ENCODE data around the gene GTF2B.
A peak's percentile ranks its signal among the peaks of the same experiment; 100 is the strongest.
"Not testable (repeated sequence)": the region's sequence is repeated elsewhere in the genome, so short reads cannot be mapped to it uniquely, and the experiment has no call there.

Gene GTF2B

GRCh38 chr1:88911161-88911560 lies 19.8 kb upstream of the GTF2B start:
- H3K27me3 Mint-ChIP-seq, result no peaks in the 10 kb centered on the region
- ATAC-seq (replicated peaks; ENCODE audit: extremely low read depth, poor library complexity, severe bottlenecking), result no peak
- no peak for DNase-seq (ENCODE audit: low spot score in 2 of 2)
- H3K4me1 Mint-ChIP-seq, result no peaks in the 10 kb centered on the region
- no peak overlapping the region for H3K4me3 Mint-ChIP-seq
- no peak overlapping the region for H3K27ac Mint-ChIP-seq (ENCODE audit: low read depth)
- peaks cover 9% of the 10 kb centered on the region for H3K9me3 Mint-ChIP-seq
- no peaks in the 10 kb centered on the region for H3K36me3 Mint-ChIP-seq (ENCODE audit: insufficient read depth)

- Mint-ChIP-seq H3K4me3 (no peak overlapping the region), H3K4me1 (no peaks in the 10 kb centered on the region), H3K9me3 (peaks cover 3% of the 10 kb centered on the region), H3K36me3 (ENCODE audit: insufficient read depth) (no peaks in the 10 kb centered on the region), H3K27me3 (no peaks in the 10 kb centered on the region), H3K27ac (ENCODE audit: low read depth) (no peak overlapping the region)
- DNase-seq (ENCODE audit: low spot score in 2 of 2) (no peak), ATAC-seq (replicated peaks; ENCODE audit: extremely low read depth, poor library complexity, severe bottlenecking) (no peak)
These were observed 19.0 kb upstream of the GTF2B start for GRCh38 chr1:88910401-88910800.

- no peaks in the 10 kb centered on the region for H3K36me3 Mint-ChIP-seq (ENCODE audit: insufficient read depth)
- H3K27ac Mint-ChIP-seq (ENCODE audit: low read depth), result no peak overlapping the region
- H3K4me3 Mint-ChIP-seq, result no peak overlapping the region
- no peaks in the 10 kb centered on the region for H3K4me1 Mint-ChIP-seq
- ATAC-seq (replicated peaks; ENCODE audit: extremely low read depth, poor library complexity, severe bottlenecking) (no peak), DNase-seq (ENCODE audit: low spot score in 2 of 2) (no peak)
- no peaks in the 10 kb centered on the region for H3K27me3 Mint-ChIP-seq
- H3K9me3 Mint-ChIP-seq, result no peaks in the 10 kb centered on the region
These were observed 9.5 kb upstream of the GTF2B start for GRCh38 chr1:88900883-88901282.

- ATAC-seq (replicated peaks; ENCODE audit: extremely low read depth, poor library complexity, severe bottlenecking) (no peak), DNase-seq (ENCODE audit: low spot score in 2 of 2) (no peak)
- H3K36me3 Mint-ChIP-seq (ENCODE audit: insufficient read depth), result peaks cover 5% of the 10 kb centered on the region
- no peaks in the 10 kb centered on the region for H3K27me3 Mint-ChIP-seq
- H3K27ac Mint-ChIP-seq (ENCODE audit: low read depth), result no peak overlapping the region
- no peaks in the 10 kb centered on the region for H3K9me3 Mint-ChIP-seq
- no peaks in the 10 kb centered on the region for H3K4me1 Mint-ChIP-seq
- H3K4me3 Mint-ChIP-seq, result no peak overlapping the region
These were observed 5.8 kb upstream of the GTF2B start for GRCh38 chr1:88897070-88897730.

GRCh38 chr1:88892357-88892877 lies 1.1 kb upstream of the GTF2B start:
- Mint-ChIP-seq H3K36me3 (ENCODE audit: insufficient read depth) (peaks cover 22% of the 10 kb centered on the region), H3K9me3 (no peaks in the 10 kb centered on the region), H3K27me3 (no peaks in the 10 kb centered on the region), H3K27ac (ENCODE audit: low read depth) (no peak overlapping the region), H3K4me3 (peak overlapping the region; percentile 89), H3K4me1 (peaks cover 25% of the 10 kb centered on the region)
- DNase-seq (ENCODE audit: low spot score in 2 of 2) (no peak), ATAC-seq (replicated peaks; ENCODE audit: extremely low read depth, poor library complexity, severe bottlenecking) (no peak)

GRCh38 chr1:88891951-88892340 lies 579 bp upstream of the GTF2B start:
- Mint-ChIP-seq H3K27ac (ENCODE audit: low read depth) (peak overlapping the region; percentile 89), H3K36me3 (ENCODE audit: insufficient read depth) (peaks cover 27% of the 10 kb centered on the region), H3K27me3 (no peaks in the 10 kb centered on the region), H3K4me1 (peaks cover 25% of the 10 kb centered on the region), H3K4me3 (peak overlapping the region; percentile 89), H3K9me3 (no peaks in the 10 kb centered on the region)
- DNase-seq (ENCODE audit: low spot score in 2 of 2), result no peak
- ATAC-seq (replicated peaks; ENCODE audit: extremely low read depth, poor library complexity, severe bottlenecking), result peak; percentile 8

- Mint-ChIP-seq H3K4me1 (peaks cover 25% of the 10 kb centered on the region), H3K36me3 (ENCODE audit: insufficient read depth) (peaks cover 34% of the 10 kb centered on the region), H3K27me3 (no peaks in the 10 kb centered on the region), H3K4me3 (peak overlapping the region; percentile 89), H3K27ac (ENCODE audit: low read depth) (peak overlapping the region; percentile 89), H3K9me3 (no peaks in the 10 kb centered on the region)
- DNase-seq (ENCODE audit: low spot score in 2 of 2), result no peak
- ATAC-seq (replicated peaks; ENCODE audit: extremely low read depth, poor library complexity, severe bottlenecking), result peak; percentile 29
These were observed 513 bp downstream of the GTF2B start for GRCh38 chr1:88890791-88891317.

GRCh38 chr1:88890131-88890530 lies 1.2 kb downstream of the GTF2B start:
- Mint-ChIP-seq H3K36me3 (ENCODE audit: insufficient read depth) (peaks cover 37% of the 10 kb centered on the region), H3K4me1 (peaks cover 25% of the 10 kb centered on the region), H3K27ac (ENCODE audit: low read depth) (peak overlapping the region; percentile 89), H3K4me3 (peak overlapping the region; percentile 89), H3K9me3 (no peaks in the 10 kb centered on the region), H3K27me3 (no peaks in the 10 kb centered on the region)
- DNase-seq (ENCODE audit: low spot score in 2 of 2) (no peak), ATAC-seq (replicated peaks; ENCODE audit: extremely low read depth, poor library complexity, severe bottlenecking) (no peak)

GRCh38 chr1:88888750-88889149 lies 2.6 kb downstream of the GTF2B start:
- Mint-ChIP-seq H3K4me1 (peaks cover 30% of the 10 kb centered on the region), H3K4me3 (peak overlapping the region; percentile 64), H3K27me3 (no peaks in the 10 kb centered on the region), H3K27ac (ENCODE audit: low read depth) (peak overlapping the region; percentile 60), H3K9me3 (no peaks in the 10 kb centered on the region), H3K36me3 (ENCODE audit: insufficient read depth) (peaks cover 50% of the 10 kb centered on the region)
- ATAC-seq (replicated peaks; ENCODE audit: extremely low read depth, poor library complexity, severe bottlenecking), result peak; percentile 26
- DNase-seq (ENCODE audit: low spot score in 2 of 2), result no peak

- no peak for ATAC-seq (replicated peaks; ENCODE audit: extremely low read depth, poor library complexity, severe bottlenecking)
- Mint-ChIP-seq H3K36me3 (ENCODE audit: insufficient read depth) (peaks cover 59% of the 10 kb centered on the region), H3K9me3 (no peaks in the 10 kb centered on the region), H3K27me3 (no peaks in the 10 kb centered on the region), H3K4me1 (peaks cover 44% of the 10 kb centered on the region), H3K27ac (ENCODE audit: low read depth) (no peak overlapping the region), H3K4me3 (no peak overlapping the region)
- DNase-seq (ENCODE audit: low spot score in 2 of 2), result no peak
These were observed 5.4 kb downstream of the GTF2B start for GRCh38 chr1:88885933-88886332.

GRCh38 chr1:88883156-88883555 lies 8.2 kb downstream of the GTF2B start:
- ATAC-seq (replicated peaks; ENCODE audit: extremely low read depth, poor library complexity, severe bottlenecking) (no peak), DNase-seq (ENCODE audit: low spot score in 2 of 2) (no peak)
- Mint-ChIP-seq H3K4me1 (peaks cover 26% of the 10 kb centered on the region), H3K27me3 (no peaks in the 10 kb centered on the region), H3K36me3 (ENCODE audit: insufficient read depth) (peaks cover 64% of the 10 kb centered on the region), H3K27ac (ENCODE audit: low read depth) (no peak overlapping the region), H3K9me3 (no peaks in the 10 kb centered on the region), H3K4me3 (no peak overlapping the region)

- Mint-ChIP-seq H3K4me1 (peaks cover 26% of the 10 kb centered on the region), H3K36me3 (ENCODE audit: insufficient read depth) (peaks cover 52% of the 10 kb centered on the region)
- H3K9me3 Mint-ChIP-seq; ATAC-seq (replicated peaks; ENCODE audit: extremely low read depth, poor library complexity, severe bottlenecking); H3K27me3 Mint-ChIP-seq; H3K27ac Mint-ChIP-seq (ENCODE audit: low read depth); H3K4me3 Mint-ChIP-seq; DNase-seq (ENCODE audit: low spot score in 2 of 2): not testable (repeated sequence)
These were observed 10.7 kb downstream of the GTF2B start for GRCh38 chr1:88880717-88881116.

GRCh38 chr1:88878731-88879130 lies 12.6 kb downstream of the GTF2B start:
- Mint-ChIP-seq H3K27ac (ENCODE audit: low read depth) (no peak overlapping the region), H3K9me3 (no peaks in the 10 kb centered on the region), H3K4me3 (no peak overlapping the region), H3K27me3 (no peaks in the 10 kb centered on the region), H3K4me1 (peaks cover 31% of the 10 kb centered on the region), H3K36me3 (ENCODE audit: insufficient read depth) (peaks cover 42% of the 10 kb centered on the region)
- no peak for ATAC-seq (replicated peaks; ENCODE audit: extremely low read depth, poor library complexity, severe bottlenecking)
- no peak for DNase-seq (ENCODE audit: low spot score in 2 of 2)
